Measurements from ENCODE around the gene NLRP10.

DNA sequence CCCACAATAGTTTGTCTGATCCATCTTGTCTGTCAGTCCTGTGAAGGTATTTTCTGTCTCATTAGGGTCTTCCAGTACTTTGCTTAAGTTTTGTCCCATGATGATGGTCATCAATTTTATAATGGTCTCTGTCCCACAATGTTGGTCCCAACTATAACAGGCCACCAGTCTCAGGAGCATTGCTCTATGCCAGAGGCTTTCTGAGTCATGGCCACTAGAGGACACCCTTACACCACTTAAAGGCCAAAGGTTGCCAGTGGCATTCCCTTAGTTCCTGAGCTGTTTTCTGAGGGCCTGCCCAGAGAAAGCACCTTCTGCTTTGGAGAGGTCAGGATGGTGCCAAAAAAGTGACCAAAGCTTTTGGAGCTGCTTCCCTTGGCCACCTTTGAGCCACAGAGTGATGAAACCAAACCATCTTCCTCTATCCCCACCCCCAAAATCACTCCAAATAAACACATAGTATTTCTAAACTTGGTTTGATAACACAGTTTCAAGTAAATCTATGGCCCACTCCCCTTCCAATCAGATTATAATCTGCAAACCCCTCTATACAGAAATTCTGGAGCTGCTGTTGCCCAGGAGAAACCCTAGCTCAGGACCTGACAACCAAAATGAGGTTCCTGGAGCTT lies 41.2 kb upstream of the NLRP10 start:
- TF ChIP-seq, protein P1, sequence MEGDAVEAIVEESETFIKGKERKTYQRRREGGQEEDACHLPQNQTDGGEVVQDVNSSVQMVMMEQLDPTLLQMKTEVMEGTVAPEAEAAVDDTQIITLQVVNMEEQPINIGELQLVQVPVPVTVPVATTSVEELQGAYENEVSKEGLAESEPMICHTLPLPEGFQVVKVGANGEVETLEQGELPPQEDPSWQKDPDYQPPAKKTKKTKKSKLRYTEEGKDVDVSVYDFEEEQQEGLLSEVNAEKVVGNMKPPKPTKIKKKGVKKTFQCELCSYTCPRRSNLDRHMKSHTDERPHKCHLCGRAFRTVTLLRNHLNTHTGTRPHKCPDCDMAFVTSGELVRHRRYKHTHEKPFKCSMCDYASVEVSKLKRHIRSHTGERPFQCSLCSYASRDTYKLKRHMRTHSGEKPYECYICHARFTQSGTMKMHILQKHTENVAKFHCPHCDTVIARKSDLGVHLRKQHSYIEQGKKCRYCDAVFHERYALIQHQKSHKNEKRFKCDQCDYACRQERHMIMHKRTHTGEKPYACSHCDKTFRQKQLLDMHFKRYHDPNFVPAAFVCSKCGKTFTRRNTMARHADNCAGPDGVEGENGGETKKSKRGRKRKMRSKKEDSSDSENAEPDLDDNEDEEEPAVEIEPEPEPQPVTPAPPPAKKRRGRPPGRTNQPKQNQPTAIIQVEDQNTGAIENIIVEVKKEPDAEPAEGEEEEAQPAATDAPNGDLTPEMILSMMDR (conservative IDR thresholded peaks at IDR 0.05; ENCODE audit: low read length), result peak; percentile 96
- no peak for TF ChIP-seq EZH2phosphoT487 (IDR thresholded peaks at IDR 0.05; ENCODE audit: borderline replicate concordance, low read depth, low read length)
